NCI-H82 treated with DMSO at 0.1 percent for 48 hours (cell line): ENCODE results near the gene ACVRL1.

Experiments used
- DNase-seq: peaks from one replicate; lab custom pipeline; 2025; ENCODE audit not compliant: unreplicated experiment; lab: John Stamatoyannopoulos, UW

Gene ACVRL1

GRCh38 chr12:51959921-51960320 is 52.6 kb downstream of the ACVRL1 start:
- no peak for DNase-seq

DNA sequence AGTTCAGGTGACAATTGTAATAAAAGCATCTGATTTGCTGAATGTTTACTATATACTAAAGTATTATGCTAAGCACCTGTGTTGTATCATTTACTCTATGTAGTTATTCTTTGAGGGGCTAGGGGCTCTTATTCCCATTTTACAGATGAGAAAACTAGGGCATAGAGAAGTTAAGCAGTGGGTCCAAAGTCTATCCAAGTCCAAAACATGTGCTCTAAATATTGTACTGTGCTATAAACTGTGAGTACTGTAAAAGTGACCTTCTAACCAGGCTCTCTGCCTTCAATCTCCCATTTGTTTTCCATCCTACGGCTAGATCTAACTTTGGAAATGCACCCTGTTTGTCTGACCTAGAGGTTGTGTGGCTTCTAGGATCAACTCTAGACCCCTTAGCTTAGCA is 53.2 kb downstream of the ACVRL1 start:
- DNase-seq: no peak

GRCh38 chr12:51960890-51961289 is 53.6 kb downstream of the ACVRL1 start:
- DNase-seq: no peak

GRCh38 chr12:51961834-51962233 is 54.5 kb downstream of the ACVRL1 start:
- DNase-seq: no peak

- DNase-seq: no peak
Observed at GRCh38 chr12:51962737-51963136, 55.4 kb downstream of the ACVRL1 start.

DNA sequence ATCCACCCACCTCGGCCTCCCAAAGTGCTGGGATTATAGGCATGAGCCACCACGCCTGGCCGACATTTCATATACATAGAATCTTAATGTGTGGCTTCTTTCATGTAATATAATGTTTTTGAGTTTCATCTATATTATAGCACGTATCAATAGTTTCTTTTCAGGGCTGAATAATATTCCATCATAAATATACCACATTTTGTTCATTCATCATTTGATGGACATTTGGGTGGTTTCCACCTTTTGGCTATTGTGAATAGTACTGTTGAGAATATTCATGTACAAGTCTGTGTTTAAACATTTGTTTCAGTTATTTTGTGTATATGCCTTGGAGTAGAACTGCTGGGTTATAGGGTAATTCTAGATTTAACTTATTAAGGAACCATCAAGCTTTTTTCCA is 56.2 kb downstream of the ACVRL1 start:
- DNase-seq: no peak

- no peak for DNase-seq
Observed at GRCh38 chr12:51969643-51970042, 62.3 kb downstream of the ACVRL1 start.

- no peak for DNase-seq
Observed at GRCh38 chr12:51970904-51971646, 63.8 kb downstream of the ACVRL1 start.

DNA sequence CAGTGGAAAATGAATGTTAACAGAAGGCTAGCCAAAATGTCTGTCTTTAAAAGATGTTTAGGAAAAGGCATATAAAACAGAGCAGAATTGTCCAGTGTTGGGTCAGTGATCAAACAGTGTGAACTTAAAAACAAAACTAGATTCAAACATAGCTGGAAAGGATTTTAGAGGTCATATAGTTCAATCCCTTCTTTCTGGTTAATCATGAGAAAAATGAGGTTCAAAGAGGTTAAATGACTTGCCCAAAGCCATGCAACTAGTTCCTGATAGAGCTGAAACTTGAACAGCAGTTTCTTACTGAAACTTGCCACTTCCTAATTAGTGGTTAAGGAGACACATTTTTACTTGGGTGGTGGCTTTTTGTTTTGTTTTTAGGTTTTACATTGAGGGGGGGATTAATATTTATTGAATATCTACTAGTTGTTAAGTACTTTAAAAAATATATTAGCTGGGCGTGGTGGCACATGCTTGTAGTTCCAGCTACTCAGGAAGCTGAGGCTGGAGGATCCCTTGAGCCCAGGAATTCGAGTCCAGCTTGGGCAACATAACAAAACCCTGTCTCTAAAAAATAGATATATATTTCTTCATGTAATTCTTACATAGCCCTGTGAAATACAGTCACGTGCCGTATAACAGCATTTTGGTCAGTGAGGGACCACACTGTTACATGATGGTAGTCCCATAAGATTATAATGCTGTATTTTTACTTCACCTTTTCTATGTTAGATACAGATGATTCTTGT is 64.5 kb downstream of the ACVRL1 start:
- DNase-seq: no peak

DNA sequence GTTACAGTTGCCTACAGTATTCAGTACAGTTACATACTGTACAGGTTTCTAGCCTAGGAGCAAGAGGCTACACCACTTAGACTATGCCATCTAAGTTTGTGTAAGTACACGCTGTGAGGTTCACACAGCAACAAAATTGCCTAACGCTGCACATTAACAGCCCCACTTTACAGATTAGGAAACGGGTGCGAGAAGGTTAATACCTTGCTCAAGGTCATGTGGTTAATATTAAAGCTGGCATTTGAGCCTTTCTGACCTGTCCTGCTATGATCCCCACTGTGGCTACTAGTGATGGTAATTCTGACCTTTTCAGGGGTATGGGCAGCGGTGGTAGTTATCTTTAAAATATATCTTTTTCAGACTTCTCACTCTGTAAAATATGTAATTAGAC is 65.1 kb downstream of the ACVRL1 start:
- DNase-seq: no peak

- no peak for DNase-seq
Observed at GRCh38 chr12:51972849-51973273, 65.6 kb downstream of the ACVRL1 start.
